Endothelial cell of umbilical vein (primary cell): ENCODE data around the gene HSPG2. TPM values are rescaled to one million over a fixed set of nuclear protein-coding genes. Genes with fewer than 3 reads are reported as not detected.
A peak's percentile ranks its signal among the peaks of the same experiment; 100 is the strongest.

Experiments
- BruUV-seq: library from RNA; stranded (reverse); fragments of 400-500 nt; replicated peaks from 2 replicates; lab custom pipeline; 2021; lab: Mats Ljungman, UMichigan
- CTCF ChIA-PET: fragments of 300-600, 350-600 bp; sonication (Branson Sonifier 250); formaldehyde crosslinking; loops from one replicate; lab custom pipeline; 2021; ENCODE audit warnings: antibody characterized with exemption, inconsistent platforms; lab: Charles Lee
- POLR2A ChIA-PET: fragments of 300-600, 350-600 bp; sonication (Branson Sonifier 250); formaldehyde crosslinking; loops from one replicate; lab custom pipeline; 2021; ENCODE audit warnings: antibody characterized with exemption, inconsistent platforms; lab: Charles Lee
- DNase-seq: peaks from one replicate; pipeline ENCODE4 v3.0.0-alpha.2; 2011; ENCODE audit warnings: low read depth, low spot score
- FAIRE-seq: peaks from 2 replicates; lab custom pipeline; 2011; peaks lifted over from hg19 to GRCh38; lab: Jason Lieb, UNC
- H2AFZ ChIP-seq: 2 replicates; pipeline ENCODE4 v1.6.0; 2012; ENCODE audit warnings: low read depth, low read length, control low read depth, inconsistent platforms
- H3K27ac ChIP-seq: 2 replicates; pipeline ENCODE4 v1.5.1; 2011; ENCODE audit warnings: low read depth, mild to moderate bottlenecking, control low read depth, low read length, moderate library complexity; ENCODE audit not compliant: insufficient read depth
- H3K27me3 ChIP-seq, 2 experiments: 2 replicates each; pipeline versions ENCODE4 v1.6.0 to v1.6.1; 2011; ENCODE audit warnings: low read length in 2 of 2, mixed read lengths in 1 of 2; ENCODE audit not compliant: control insufficient read depth in 2 of 2, insufficient read depth in 2 of 2
- H3K36me3 ChIP-seq, 2 experiments: 2 replicates in 1 of 2; 3 replicates in 1 of 2; pipeline ENCODE4 v1.5.1; 2011; ENCODE audit warnings: low read length in 2 of 2, mild to moderate bottlenecking in 1 of 2, moderate library complexity in 1 of 2; ENCODE audit not compliant: control insufficient read depth in 2 of 2, insufficient read depth in 2 of 2; ENCODE audit errors: extremely low read depth in 1 of 2
- H3K4me1 ChIP-seq: 3 replicates; pipeline ENCODE4 v1.5.1; 2011; ENCODE audit warnings: mild to moderate bottlenecking, low read length; ENCODE audit not compliant: control insufficient read depth, insufficient read depth; ENCODE audit errors: extremely low read depth
- H3K4me2 ChIP-seq: 2 replicates; pipeline ENCODE4 v1.6.1; 2011; ENCODE audit warnings: low read length, control low read depth, mixed read lengths; ENCODE audit not compliant: insufficient read depth
- H3K4me3 ChIP-seq, 3 experiments: fragments of 200-600 bp in 1 of 3; sonication (generic), shearing (Covaris generic) in 1 of 3; replicated peaks in 1 of 3; 2 replicates each; pipeline ENCODE4 v1.5.1; 2011 to 2016; ENCODE audit warnings: control low read depth in 3 of 3, low read length in 3 of 3, mild to moderate bottlenecking in 2 of 3, inconsistent platforms in 1 of 3, low read depth in 1 of 3, moderate library complexity in 1 of 3; ENCODE audit not compliant: insufficient read depth in 1 of 3
- H3K79me2 ChIP-seq: 2 replicates; pipeline ENCODE4 v1.6.0; 2012; ENCODE audit warnings: low read length, inconsistent platforms; ENCODE audit not compliant: control insufficient read depth, insufficient read depth
- H3K9ac ChIP-seq: replicated peaks from 2 replicates; pipeline ENCODE3; 2011; ENCODE audit warnings: low read length, control low read depth; ENCODE audit not compliant: insufficient read depth; ENCODE audit errors: extremely low read depth
- H3K9me1 ChIP-seq: replicated peaks from 3 replicates; pipeline ENCODE4 v1.6.0; 2011; ENCODE audit warnings: mild to moderate bottlenecking, low read length; ENCODE audit not compliant: control insufficient read depth, insufficient read depth; ENCODE audit errors: extremely low read depth
- H3K9me3 ChIP-seq: replicated peaks from 2 replicates; pipeline ENCODE4 v1.5.1; 2012; ENCODE audit warnings: low read length, inconsistent platforms; ENCODE audit not compliant: control insufficient read depth, insufficient read depth
- H4K20me1 ChIP-seq: replicated peaks from 2 replicates; pipeline ENCODE3; 2011; ENCODE audit warnings: mild to moderate bottlenecking, low read length; ENCODE audit not compliant: control insufficient read depth, insufficient read depth; ENCODE audit errors: extremely low read depth
- EZH2 ChIP-seq: IDR thresholded peaks from 2 replicates; pipeline ENCODE4 v1.6.1; 2012; ENCODE audit warnings: borderline replicate concordance, low read depth, mild to moderate bottlenecking, moderate library complexity, low read length, inconsistent platforms; ENCODE audit not compliant: severe bottlenecking
- FOS ChIP-seq: IDR thresholded peaks from 2 replicates; pipeline ENCODE4 v1.6.1; 2011; ENCODE audit warnings: mild to moderate bottlenecking, low read length, moderate library complexity, borderline replicate concordance; ENCODE audit not compliant: insufficient read depth
- GATA2 ChIP-seq: IDR thresholded peaks from 2 replicates; pipeline ENCODE4 v1.7.0; 2011; ENCODE audit warnings: low read depth, mild to moderate bottlenecking, moderate library complexity, mixed read lengths, low read length; ENCODE audit not compliant: insufficient read length, insufficient read depth
- JUN ChIP-seq: IDR thresholded peaks from 2 replicates; pipeline ENCODE4 v1.6.1; 2011; ENCODE audit warnings: borderline replicate concordance, low read depth; ENCODE audit not compliant: insufficient read length, insufficient read depth
- MYC ChIP-seq: IDR thresholded peaks from one replicate; pipeline ENCODE4 v1.6.1; 2011; ENCODE audit warnings: mild to moderate bottlenecking, low read depth, low read length
- POLR2A ChIP-seq: IDR thresholded peaks from 2 replicates; pipeline ENCODE4 v1.6.1; 2012; ENCODE audit warnings: low read depth, mild to moderate bottlenecking, control low read depth, low read length
- POLR2AphosphoS5 ChIP-seq: IDR thresholded peaks from 2 replicates; pipeline ENCODE4 v1.6.1; 2012; ENCODE audit warnings: low read depth, mild to moderate bottlenecking, control low read depth, low read length, moderate library complexity; ENCODE audit not compliant: insufficient read depth
- dilution Hi-C: fragments of 300-500 bp; cut with MboI; formaldehyde crosslinking; loops from one replicate; pipeline ENCODE4 v1.15.0; 2019; ENCODE audit warnings: low sequenced_read_pairs; ENCODE audit not compliant: extremely low pct_ligation_motif_present
- intact Hi-C: fragments of 100-400 bp; cut with micrococcal nuclease; formaldehyde crosslinking; loops from one replicate; pipeline ENCODE4 v1.10.0; 2022
- polyA plus RNA-seq, 4 experiments: library from polyadenylated mRNA; depleted of rRNA in 3 of 4; stranded (reverse) in 3 of 4; unstranded in 1 of 4; fragments of >200 nt; gene quantifications; 2 replicates each; pipeline versions ENCODE4 v1.2.1 to v1.2.3, GENCODE V29; 2011 to 2012; ENCODE audit warnings: missing spikeins in 1 of 4
- total RNA-seq: library from RNA; stranded (reverse); gene quantifications from 2 replicates; pipeline ENCODE4 v1.2.3, GENCODE V29; 2021
- TF ChIP-seq, protein P1 (sequence below), 2 donors: IDR thresholded peaks; 1 replicate in 1 of 2; 2 replicates in 1 of 2; pipeline ENCODE4 v1.5.1; 2011; ENCODE audit warnings: low read length in 2 of 2, mild to moderate bottlenecking in 2 of 2, moderate library complexity in 2 of 2, control low read depth in 1 of 2, inconsistent platforms in 1 of 2, low read depth in 1 of 2; ENCODE audit not compliant: insufficient read depth in 1 of 2; ENCODE audit errors: extremely low read depth in 1 of 2
- TF ChIP-seq, protein P2 (sequence below): IDR thresholded peaks from 2 replicates; pipeline ENCODE4 v1.6.1; 2011; ENCODE audit not compliant: insufficient read depth, insufficient read length

HSPG2 gene
- total and polyA plus RNA-seq, 2 donors (not counting 3 experiments of a cell fraction or from before 2014, with no cell fraction given), result 734 to 3,499 TPM

DNA sequence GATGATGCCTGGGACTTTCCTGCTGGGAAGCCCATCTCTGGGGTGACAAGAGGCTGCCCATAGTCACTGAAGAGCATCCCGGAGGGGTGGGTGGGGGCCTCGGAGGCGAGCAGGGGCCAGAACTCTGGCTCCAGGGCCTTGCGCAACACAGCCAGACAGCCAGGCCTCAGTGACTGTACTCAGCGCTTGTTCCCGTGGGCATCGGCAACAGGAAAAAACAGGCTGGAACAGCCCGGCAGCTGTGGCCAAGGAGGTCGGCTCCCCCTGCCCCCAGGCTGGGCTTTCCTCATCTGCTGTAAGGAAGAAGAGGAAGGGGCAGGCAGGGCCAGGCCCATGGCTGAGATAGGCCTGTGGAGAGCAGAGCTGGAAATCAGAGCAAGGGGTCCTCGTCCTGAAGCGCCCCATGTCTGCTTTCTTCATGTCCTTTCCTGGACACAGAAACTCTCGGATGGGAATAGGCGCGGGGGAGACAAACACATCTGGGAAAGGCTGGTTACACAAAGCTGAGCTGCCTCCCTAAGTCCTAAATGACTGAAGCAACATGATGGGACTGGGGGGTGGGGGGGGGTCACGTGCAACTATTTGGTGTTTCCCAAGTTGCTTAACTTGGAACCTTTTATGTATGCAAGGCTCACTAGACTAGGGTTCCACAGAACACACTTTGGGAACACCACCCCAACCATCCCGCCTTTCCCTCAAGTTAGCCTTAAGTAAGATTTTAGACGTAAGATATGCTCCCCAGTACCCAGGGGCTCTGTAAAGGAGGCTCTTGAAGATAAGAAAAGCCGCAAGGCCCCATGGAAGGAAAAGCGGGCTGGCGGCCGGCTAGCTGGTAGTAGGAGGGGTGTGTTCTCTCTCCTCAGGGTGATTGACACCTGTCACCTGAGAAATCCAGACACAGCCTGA lies 30.7 kb downstream of the HSPG2 start:
- intact Hi-C loops, result loop anchor here (1.0 kb wide), 2 partner anchors 8 to 18 kb away; no protein-coding TSS in a partner anchor
- Histone ChIP-seq H3K27ac (peak overlapping the region; percentile 94), H4K20me1 (no peaks in the 10 kb centered on the region), H3K4me1 (peaks cover 92% of the 10 kb centered on the region), H3K4me2 (peak overlapping the region; percentile 23), H3K27me3 (no peaks in the 10 kb centered on the region), H3K36me3 (peaks cover 5 to 20% of the 10 kb centered on the region in 2 experiments), H3K9ac (peak overlapping the region; percentile 79), H3K79me2 (peaks cover 90% of the 10 kb centered on the region), H3K9me3 (no peaks in the 10 kb centered on the region), H3K9me1 (no peaks in the 10 kb centered on the region), H3K4me3 (no peak overlapping the region), H2AFZ (no peak overlapping the region)
- FAIRE-seq (peak; percentile 93), DNase-seq (peak; percentile 98)
- ChIA-PET POLR2A (interaction anchor here (0.6 to 1.1 kb wide), 4 partner anchors 16 to 59 kb away, joined by 3 to 5 read pairs (median 3); no protein-coding TSS in a partner anchor), CTCF (interaction anchor here (1.2 to 1.6 kb wide), 3 partner anchors 22 to 510 kb away, joined by 3 read pairs; no protein-coding TSS in a partner anchor)
- TSS peak; percentile 31 for BruUV-seq
- TF ChIP-seq EZH2 (no peak), FOS (no peak), POLR2AphosphoS5 (peak; percentile 73), MYC (no peak), JUN (no peak), GATA2 (no peak), POLR2A (peak; percentile 81)
- TF ChIP-seq, protein P1, sequence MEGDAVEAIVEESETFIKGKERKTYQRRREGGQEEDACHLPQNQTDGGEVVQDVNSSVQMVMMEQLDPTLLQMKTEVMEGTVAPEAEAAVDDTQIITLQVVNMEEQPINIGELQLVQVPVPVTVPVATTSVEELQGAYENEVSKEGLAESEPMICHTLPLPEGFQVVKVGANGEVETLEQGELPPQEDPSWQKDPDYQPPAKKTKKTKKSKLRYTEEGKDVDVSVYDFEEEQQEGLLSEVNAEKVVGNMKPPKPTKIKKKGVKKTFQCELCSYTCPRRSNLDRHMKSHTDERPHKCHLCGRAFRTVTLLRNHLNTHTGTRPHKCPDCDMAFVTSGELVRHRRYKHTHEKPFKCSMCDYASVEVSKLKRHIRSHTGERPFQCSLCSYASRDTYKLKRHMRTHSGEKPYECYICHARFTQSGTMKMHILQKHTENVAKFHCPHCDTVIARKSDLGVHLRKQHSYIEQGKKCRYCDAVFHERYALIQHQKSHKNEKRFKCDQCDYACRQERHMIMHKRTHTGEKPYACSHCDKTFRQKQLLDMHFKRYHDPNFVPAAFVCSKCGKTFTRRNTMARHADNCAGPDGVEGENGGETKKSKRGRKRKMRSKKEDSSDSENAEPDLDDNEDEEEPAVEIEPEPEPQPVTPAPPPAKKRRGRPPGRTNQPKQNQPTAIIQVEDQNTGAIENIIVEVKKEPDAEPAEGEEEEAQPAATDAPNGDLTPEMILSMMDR (IDR thresholded peaks at IDR 0.05; ENCODE audit: extremely low read depth in 1 of 2, insufficient read depth in 1 of 2, low read depth in 1 of 2, low read length in 2 of 2), result no peak
- TF ChIP-seq, protein P2, sequence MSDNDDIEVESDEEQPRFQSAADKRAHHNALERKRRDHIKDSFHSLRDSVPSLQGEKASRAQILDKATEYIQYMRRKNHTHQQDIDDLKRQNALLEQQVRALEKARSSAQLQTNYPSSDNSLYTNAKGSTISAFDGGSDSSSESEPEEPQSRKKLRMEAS, result no peak
- dilution Hi-C loops, result no loop called here
